Neural cell (in vitro differentiated cells): ENCODE results near the gene SIRT1. TPM values are rescaled to one million over a fixed set of nuclear protein-coding genes. Genes with fewer than 3 reads are reported as not detected.

Experiments used
- H2AFZ ChIP-seq: fragments of 200-600, 300-800 bp; sonication (generic), shearing (Covaris generic); 2 replicates; pipeline ENCODE4 v1.6.0; 2014; ENCODE audit warnings: low read depth, mild to moderate bottlenecking, antibody characterized with exemption, low read length, moderate library complexity
- H3F3A ChIP-seq: fragments of 200-600 bp; shearing (Covaris generic); 2 replicates; pipeline ENCODE4 v1.6.1; 2016; ENCODE audit warnings: mild to moderate bottlenecking, moderate library complexity, mixed read lengths, antibody characterized with exemption, low read length; ENCODE audit not compliant: insufficient read depth, poor library complexity, severe bottlenecking
- H3K27ac ChIP-seq: fragments of 200-600, 300-800 bp; sonication (generic), shearing (Covaris generic); 2 replicates; pipeline ENCODE4 v1.5.1; 2014; ENCODE audit warnings: mild to moderate bottlenecking, low read length, moderate library complexity
- H3K27me3 ChIP-seq: fragments of 300-800, 200-600 bp; sonication (generic), shearing (Covaris generic); 2 replicates; pipeline ENCODE4 v1.6.0; 2014; ENCODE audit warnings: mild to moderate bottlenecking, low read depth, low read length, moderate library complexity; ENCODE audit not compliant: insufficient read depth
- H3K36me3 ChIP-seq: fragments of 300-800, 200-600 bp; sonication (generic), shearing (Covaris generic); 2 replicates; pipeline ENCODE4 v1.5.1; 2014; ENCODE audit warnings: mild to moderate bottlenecking, antibody characterized with exemption, low read length, moderate library complexity; ENCODE audit not compliant: insufficient read depth
- H3K4me2 ChIP-seq: fragments of 300-800, 200-600 bp; sonication (generic), shearing (Covaris generic); 2 replicates; pipeline ENCODE4 v1.6.0; 2014; ENCODE audit warnings: mild to moderate bottlenecking, low read length
- H3K4me3 ChIP-seq: fragments of 300-800, 200-600 bp; sonication (generic), shearing (Covaris generic); 2 replicates; pipeline ENCODE4 v1.5.1; 2014; ENCODE audit warnings: mild to moderate bottlenecking, low read length, moderate library complexity
- H3K79me2 ChIP-seq: fragments of 200-600 bp; shearing (Covaris generic); replicated peaks from 2 replicates; pipeline ENCODE4 v1.6.0; 2014; ENCODE audit warnings: mild to moderate bottlenecking, low read length, moderate library complexity; ENCODE audit not compliant: insufficient read depth
- H3K9ac ChIP-seq: fragments of 300-800, 200-600 bp; sonication (generic), shearing (Covaris generic); 2 replicates; pipeline ENCODE4 v1.6.1; 2016; ENCODE audit warnings: mild to moderate bottlenecking, low read length, mixed read lengths
- H3K9me2 ChIP-seq: fragments of 200-600 bp; shearing (Covaris generic); 2 replicates; pipeline ENCODE4 v1.6.1; 2016; ENCODE audit warnings: mild to moderate bottlenecking, low read length, mixed read lengths; ENCODE audit not compliant: insufficient read depth
- H3K9me3 ChIP-seq: fragments of 200-600, 300-800 bp; sonication (generic), shearing (Covaris generic); 2 replicates; pipeline ENCODE4 v1.6.1; 2016; ENCODE audit warnings: mild to moderate bottlenecking, mixed run types, low read length, moderate library complexity, mixed read lengths
- H4K20me1 ChIP-seq: fragments of 200-600 bp; shearing (Covaris generic); 2 replicates; pipeline ENCODE4 v1.6.1; 2016; ENCODE audit warnings: mild to moderate bottlenecking, mixed run types; ENCODE audit not compliant: insufficient read depth
- EP300 ChIP-seq: fragments of 450-650 bp; conservative IDR thresholded peaks from 2 replicates; pipeline ENCODE4 v1.6.1; 2014; ENCODE audit warnings: antibody characterized with exemption, mild to moderate bottlenecking, moderate library complexity; ENCODE audit not compliant: poor library complexity, severe bottlenecking
- EZH2 ChIP-seq: fragments of 200-600, 300-800 bp; shearing (Covaris generic), sonication (generic); IDR thresholded peaks from 2 replicates; pipeline ENCODE4 v1.6.1; 2014; ENCODE audit warnings: antibody characterized with exemption, low read length, borderline replicate concordance, mild to moderate bottlenecking; ENCODE audit not compliant: insufficient read depth, poor library complexity, severe bottlenecking
- MXI1 ChIP-seq: fragments of 450-650 bp; conservative IDR thresholded peaks from 2 replicates; pipeline ENCODE4 v1.6.1; 2014; ENCODE audit warnings: antibody characterized with exemption, mild to moderate bottlenecking; ENCODE audit not compliant: poor library complexity, severe bottlenecking
- POLR2AphosphoS5 ChIP-seq: IDR thresholded peaks from 2 replicates; pipeline ENCODE4 v1.6.1; 2012
- RAD21 ChIP-seq: fragments of 450-650 bp; conservative IDR thresholded peaks from 2 replicates; pipeline ENCODE4 v1.6.1; 2014; ENCODE audit warnings: antibody characterized with exemption, mild to moderate bottlenecking, moderate library complexity
- SMC3 ChIP-seq: fragments of 450-650 bp; conservative IDR thresholded peaks from 2 replicates; pipeline ENCODE4 v1.6.1; 2014; ENCODE audit warnings: antibody characterized with exemption, mild to moderate bottlenecking, moderate library complexity; ENCODE audit not compliant: poor library complexity
- TAF1 ChIP-seq: IDR thresholded peaks from 2 replicates; pipeline ENCODE4 v1.6.1; 2012; ENCODE audit warnings: low read depth
- polyA plus RNA-seq: library from polyadenylated mRNA; depleted of rRNA; stranded (reverse); fragments of >200 nt; gene quantifications from 2 replicates; pipeline ENCODE4 v1.2.3, GENCODE V29; 2014
- TF ChIP-seq, protein P1 (sequence below): fragments of 450-650 bp; IDR thresholded peaks from 2 replicates; pipeline ENCODE4 v1.5.1; 2014; ENCODE audit warnings: antibody characterized with exemption, mild to moderate bottlenecking, moderate library complexity; ENCODE audit not compliant: poor library complexity, severe bottlenecking
- TF ChIP-seq, protein P2 (sequence below): IDR thresholded peaks from 2 replicates; pipeline ENCODE4 v1.6.1; 2012; ENCODE audit warnings: borderline replicate concordance

Gene SIRT1
- polyA plus RNA-seq, 1 donor from 2014 or later = 38.6 TPM

- Histone ChIP-seq H2AFZ (no peak overlapping the region), H3K4me3 (no peak overlapping the region)
Observed at GRCh38 chr10:67843284-67843683, 41.2 kb upstream of the SIRT1 start.

GRCh38 chr10:67849331-67850011 lies 35.0 kb upstream of the SIRT1 start:
- H4K20me1 ChIP-seq = no peaks in the 10 kb centered on the region
- H3K9ac ChIP-seq = peak overlapping the region; percentile 87
- peak overlapping the region; percentile 92 for H3K4me2 ChIP-seq
- no peaks in the 10 kb centered on the region for H3K36me3 ChIP-seq
- H3K9me2 ChIP-seq = no peaks in the 10 kb centered on the region
- H3K9me3 ChIP-seq = no peaks in the 10 kb centered on the region
- H3K4me3 ChIP-seq = peak overlapping the region; percentile 83
- peak overlapping the region; percentile 98 for H2AFZ ChIP-seq
- no peaks in the 10 kb centered on the region for H3F3A ChIP-seq
- TF ChIP-seq, protein P1, sequence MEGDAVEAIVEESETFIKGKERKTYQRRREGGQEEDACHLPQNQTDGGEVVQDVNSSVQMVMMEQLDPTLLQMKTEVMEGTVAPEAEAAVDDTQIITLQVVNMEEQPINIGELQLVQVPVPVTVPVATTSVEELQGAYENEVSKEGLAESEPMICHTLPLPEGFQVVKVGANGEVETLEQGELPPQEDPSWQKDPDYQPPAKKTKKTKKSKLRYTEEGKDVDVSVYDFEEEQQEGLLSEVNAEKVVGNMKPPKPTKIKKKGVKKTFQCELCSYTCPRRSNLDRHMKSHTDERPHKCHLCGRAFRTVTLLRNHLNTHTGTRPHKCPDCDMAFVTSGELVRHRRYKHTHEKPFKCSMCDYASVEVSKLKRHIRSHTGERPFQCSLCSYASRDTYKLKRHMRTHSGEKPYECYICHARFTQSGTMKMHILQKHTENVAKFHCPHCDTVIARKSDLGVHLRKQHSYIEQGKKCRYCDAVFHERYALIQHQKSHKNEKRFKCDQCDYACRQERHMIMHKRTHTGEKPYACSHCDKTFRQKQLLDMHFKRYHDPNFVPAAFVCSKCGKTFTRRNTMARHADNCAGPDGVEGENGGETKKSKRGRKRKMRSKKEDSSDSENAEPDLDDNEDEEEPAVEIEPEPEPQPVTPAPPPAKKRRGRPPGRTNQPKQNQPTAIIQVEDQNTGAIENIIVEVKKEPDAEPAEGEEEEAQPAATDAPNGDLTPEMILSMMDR = no peak
- TF ChIP-seq EP300 = peak; percentile 28
- TF ChIP-seq EZH2 = no peak
- peak; percentile 45 for TF ChIP-seq MXI1
- TF ChIP-seq POLR2AphosphoS5 = peak; percentile 83
- TF ChIP-seq TAF1 = peak; percentile 50
- TF ChIP-seq, protein P2, sequence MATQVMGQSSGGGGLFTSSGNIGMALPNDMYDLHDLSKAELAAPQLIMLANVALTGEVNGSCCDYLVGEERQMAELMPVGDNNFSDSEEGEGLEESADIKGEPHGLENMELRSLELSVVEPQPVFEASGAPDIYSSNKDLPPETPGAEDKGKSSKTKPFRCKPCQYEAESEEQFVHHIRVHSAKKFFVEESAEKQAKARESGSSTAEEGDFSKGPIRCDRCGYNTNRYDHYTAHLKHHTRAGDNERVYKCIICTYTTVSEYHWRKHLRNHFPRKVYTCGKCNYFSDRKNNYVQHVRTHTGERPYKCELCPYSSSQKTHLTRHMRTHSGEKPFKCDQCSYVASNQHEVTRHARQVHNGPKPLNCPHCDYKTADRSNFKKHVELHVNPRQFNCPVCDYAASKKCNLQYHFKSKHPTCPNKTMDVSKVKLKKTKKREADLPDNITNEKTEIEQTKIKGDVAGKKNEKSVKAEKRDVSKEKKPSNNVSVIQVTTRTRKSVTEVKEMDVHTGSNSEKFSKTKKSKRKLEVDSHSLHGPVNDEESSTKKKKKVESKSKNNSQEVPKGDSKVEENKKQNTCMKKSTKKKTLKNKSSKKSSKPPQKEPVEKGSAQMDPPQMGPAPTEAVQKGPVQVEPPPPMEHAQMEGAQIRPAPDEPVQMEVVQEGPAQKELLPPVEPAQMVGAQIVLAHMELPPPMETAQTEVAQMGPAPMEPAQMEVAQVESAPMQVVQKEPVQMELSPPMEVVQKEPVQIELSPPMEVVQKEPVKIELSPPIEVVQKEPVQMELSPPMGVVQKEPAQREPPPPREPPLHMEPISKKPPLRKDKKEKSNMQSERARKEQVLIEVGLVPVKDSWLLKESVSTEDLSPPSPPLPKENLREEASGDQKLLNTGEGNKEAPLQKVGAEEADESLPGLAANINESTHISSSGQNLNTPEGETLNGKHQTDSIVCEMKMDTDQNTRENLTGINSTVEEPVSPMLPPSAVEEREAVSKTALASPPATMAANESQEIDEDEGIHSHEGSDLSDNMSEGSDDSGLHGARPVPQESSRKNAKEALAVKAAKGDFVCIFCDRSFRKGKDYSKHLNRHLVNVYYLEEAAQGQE = peak; percentile 52
- TF ChIP-seq RAD21 = no peak
- TF ChIP-seq SMC3 = peak; percentile 18
- H3K27me3 ChIP-seq = no peaks in the 10 kb centered on the region
- no peaks in the 10 kb centered on the region for H3K79me2 ChIP-seq
- peak overlapping the region; percentile 82 for H3K27ac ChIP-seq

More at GRCh38 chr10:67843284-67843683, 41.2 kb upstream of the SIRT1 start:
- Histone ChIP-seq H3K27ac (no peak overlapping the region), H3K27me3 (no peaks in the 10 kb centered on the region), H3K9me2 (no peaks in the 10 kb centered on the region), H3K9ac (no peak overlapping the region), H3F3A (no peaks in the 10 kb centered on the region), H3K9me3 (peaks cover 7% of the 10 kb centered on the region), H3K36me3 (no peaks in the 10 kb centered on the region), H3K79me2 (no peaks in the 10 kb centered on the region), H4K20me1 (no peaks in the 10 kb centered on the region), H3K4me2 (no peak overlapping the region)
- TF ChIP-seq POLR2AphosphoS5 = no peak
- no peak for TF ChIP-seq SMC3
- no peak for TF ChIP-seq RAD21
- TF ChIP-seq EP300 = no peak
- no peak for TF ChIP-seq MXI1
- TF ChIP-seq, protein P1 = no peak
- TF ChIP-seq, protein P2 = no peak
- TF ChIP-seq EZH2 = no peak
- TF ChIP-seq TAF1 = no peak
